WTC11 (cell line): ENCODE measurements around the gene TNIP1. TPM values are rescaled to one million over a fixed set of nuclear protein-coding genes. Genes with fewer than 3 reads are reported as not detected.

Source experiments
- ATAC-seq: fragments of 200-7000 bp; cut with Tn5 transposase; 2 replicates; pipeline ENCODE4 v1.10.0; 2021; ENCODE audit warnings: mild to moderate bottlenecking, moderate library complexity
- CTCF ChIA-PET: fragments of 300-600 bp; sonication (Branson Sonifier 250); formaldehyde crosslinking; loops from one replicate; lab custom pipeline; 2021; ENCODE audit warnings: antibody characterized with exemption; lab: Charles Lee
- POLR2A ChIA-PET: fragments of 350-600 bp; sonication (Branson Sonifier 250); formaldehyde crosslinking; loops from one replicate; lab custom pipeline; 2021; ENCODE audit warnings: antibody characterized with exemption; lab: Charles Lee
- DNase-seq: peaks from one replicate; pipeline ENCODE4 v3.0.0; 2021; ENCODE audit warnings: low spot score
- H3K27ac Mint-ChIP-seq: 2 replicates; pipeline ENCODE4 v1.8.0; 2021; ENCODE audit warnings: mixed read lengths
- H3K27me3 Mint-ChIP-seq: 2 replicates; pipeline ENCODE4 v1.8.0; 2021; ENCODE audit warnings: low read depth, mild to moderate bottlenecking, moderate library complexity, mixed read lengths
- H3K36me3 Mint-ChIP-seq: 2 replicates; pipeline ENCODE4 v1.8.0; 2021; ENCODE audit warnings: mixed read lengths
- H3K4me1 Mint-ChIP-seq: 2 replicates; pipeline ENCODE4 v1.8.0; 2022; ENCODE audit warnings: mixed read lengths
- H3K4me3 Mint-ChIP-seq: 2 replicates; pipeline ENCODE4 v1.8.0; 2021; ENCODE audit warnings: mild to moderate bottlenecking, moderate library complexity, mixed read lengths
- H3K9me3 Mint-ChIP-seq: 2 replicates; pipeline ENCODE4 v1.8.0; 2021; ENCODE audit warnings: mixed read lengths
- CREM ChIP-seq: sonication (generic); formaldehyde crosslinking; IDR thresholded peaks from 2 replicates; pipeline ENCODE4 v1.8.1; 2022; ENCODE audit warnings: mild to moderate bottlenecking, missing genetic modification reagents, moderate library complexity
- GTF2I ChIP-seq: fragments of 250-450 bp; sonication (Bioruptor Pico); conservative IDR thresholded peaks from 2 replicates; pipeline ENCODE4 v1.4.0; 2021; ENCODE audit warnings: mild to moderate bottlenecking
- IRF2 ChIP-seq: sonication (generic); formaldehyde crosslinking; IDR thresholded peaks from 2 replicates; pipeline ENCODE4 v1.8.0; 2022; ENCODE audit warnings: low read depth, missing genetic modification reagents, borderline replicate concordance
- JAZF1 ChIP-seq: fragments of 250-450 bp; sonication (Bioruptor Pico); IDR thresholded peaks from 2 replicates; pipeline ENCODE4 v1.9.0; 2021; ENCODE audit warnings: moderate library complexity, mild to moderate bottlenecking, inconsistent platforms
- JUN ChIP-seq: sonication (generic); formaldehyde crosslinking; IDR thresholded peaks from 2 replicates; pipeline ENCODE4 v1.8.0; 2023; ENCODE audit warnings: mild to moderate bottlenecking, missing genetic modification reagents
- MYBL2 ChIP-seq: sonication (generic); formaldehyde crosslinking; IDR thresholded peaks from 2 replicates; pipeline ENCODE4 v1.8.1; 2023; ENCODE audit warnings: mild to moderate bottlenecking, moderate library complexity, missing genetic modification reagents
- SOX15 ChIP-seq: fragments of 250-450 bp; sonication (Bioruptor Pico); IDR thresholded peaks from 2 replicates; pipeline ENCODE4 v1.9.0; 2021; ENCODE audit warnings: mild to moderate bottlenecking
- TEAD4 ChIP-seq: sonication (generic); formaldehyde crosslinking; IDR thresholded peaks from 2 replicates; pipeline ENCODE4 v1.8.0; 2022; ENCODE audit warnings: mild to moderate bottlenecking, missing genetic modification reagents
- ZNF121 ChIP-seq: sonication (generic); formaldehyde crosslinking; IDR thresholded peaks from 2 replicates; pipeline ENCODE4 v1.8.0; 2023; ENCODE audit warnings: missing genetic modification reagents
- ZNF138 ChIP-seq: sonication (generic); formaldehyde crosslinking; conservative IDR thresholded peaks from 2 replicates; pipeline ENCODE4 v1.8.1; 2022; ENCODE audit warnings: mild to moderate bottlenecking, moderate library complexity, missing genetic modification reagents
- ZNF219 ChIP-seq: sonication (generic); formaldehyde crosslinking; IDR thresholded peaks from 2 replicates; pipeline ENCODE4 v1.8.0; 2023; ENCODE audit warnings: missing genetic modification reagents, mild to moderate bottlenecking, borderline replicate concordance
- ZNF317 ChIP-seq: sonication (generic); formaldehyde crosslinking; IDR thresholded peaks from 2 replicates; pipeline ENCODE4 v1.8.1; 2023; ENCODE audit warnings: low read depth, mild to moderate bottlenecking, moderate library complexity, missing genetic modification reagents, borderline replicate concordance
- total RNA-seq: library from RNA; stranded (reverse); gene quantifications from 3 replicates; pipeline ENCODE4 v1.2.3, GENCODE V29; 2021
- TF ChIP-seq, protein P1 (sequence below): sonication (generic); formaldehyde crosslinking; IDR thresholded peaks from 2 replicates; pipeline ENCODE4 v1.8.1; 2023; ENCODE audit warnings: mild to moderate bottlenecking, missing genetic modification reagents, moderate library complexity
- TF ChIP-seq, protein P2 (sequence below): sonication (generic); formaldehyde crosslinking; IDR thresholded peaks from 2 replicates; pipeline ENCODE4 v1.8.1; 2023; ENCODE audit warnings: mild to moderate bottlenecking, missing genetic modification reagents
- TF ChIP-seq, protein P3 (sequence below): fragments of 250-450 bp; sonication (Bioruptor Pico); IDR thresholded peaks from 2 replicates; pipeline ENCODE4 v1.9.0; 2021; ENCODE audit warnings: moderate library complexity, mild to moderate bottlenecking, inconsistent platforms, borderline replicate concordance
- TF ChIP-seq, protein P4 (sequence below): sonication (generic); formaldehyde crosslinking; IDR thresholded peaks from 2 replicates; pipeline ENCODE4 v1.8.1; 2022; ENCODE audit warnings: mild to moderate bottlenecking, missing genetic modification reagents, moderate library complexity, borderline replicate concordance
- TF ChIP-seq, protein P5 (sequence below): sonication (generic); formaldehyde crosslinking; IDR thresholded peaks from 2 replicates; pipeline ENCODE4 v1.8.1; 2023; ENCODE audit warnings: mild to moderate bottlenecking, moderate library complexity, missing genetic modification reagents
- TF ChIP-seq, protein P6 (sequence below): sonication (generic); formaldehyde crosslinking; IDR thresholded peaks from 2 replicates; pipeline ENCODE4 v1.8.0; 2022; ENCODE audit warnings: mild to moderate bottlenecking, missing genetic modification reagents

Gene TNIP1
- total RNA-seq, 1 experiment from 2014 or later = 41.1 TPM

DNA sequence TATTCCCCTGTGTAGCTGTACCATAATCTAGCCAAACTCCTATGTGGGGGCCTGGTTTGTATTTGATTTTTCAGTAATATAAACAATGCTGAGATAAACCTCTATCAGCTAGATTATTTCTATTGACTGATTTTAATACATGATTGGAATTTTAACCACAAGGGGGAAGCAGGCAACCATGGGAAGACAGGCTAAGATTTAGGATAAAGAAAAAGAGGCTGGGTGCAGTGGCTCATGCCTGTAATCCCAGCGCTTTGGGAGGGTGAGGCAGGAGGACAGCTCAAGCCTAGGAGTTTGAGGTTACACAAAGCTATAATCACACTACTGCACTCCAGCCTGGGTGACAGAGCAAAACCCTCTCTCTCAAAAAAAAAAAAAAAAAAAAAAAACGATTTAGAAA, 78.6 kb downstream of the TNIP1 start:
- POLR2A ChIA-PET = interaction anchor here (0.6 to 0.8 kb wide), 5 partner anchors 18 to 163 kb away, joined by 3 to 5 read pairs (median 4); partner anchors contain the start of gene GPX3

DNA sequence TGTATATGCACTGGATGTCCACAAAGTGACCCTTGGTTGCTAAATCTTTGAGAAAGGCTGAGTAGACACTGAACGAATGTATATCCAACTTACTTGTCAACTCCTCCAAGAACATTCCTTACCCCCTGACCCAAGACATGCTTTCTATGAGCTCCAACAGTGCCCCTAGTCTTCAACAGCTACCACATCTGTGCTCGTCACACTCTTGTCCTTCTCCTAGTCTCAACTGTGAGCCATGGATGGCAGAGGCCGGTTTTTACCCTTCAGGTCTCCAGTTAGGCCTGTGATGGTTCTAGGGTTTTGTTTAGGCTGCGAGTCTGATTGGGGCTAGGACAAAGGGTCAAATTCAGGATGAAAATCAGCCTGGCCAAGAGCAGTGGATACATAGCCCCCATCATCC, 79.4 kb downstream of the TNIP1 start:
- ATAC-seq (no peak), DNase-seq (no peak)
- POLR2A ChIA-PET = interaction anchor here (0.8 kb wide), 1 partner anchor 163 kb away, joined by 4 read pairs; no protein-coding TSS in a partner anchor
- CTCF ChIA-PET = interaction anchor here (1.2 to 2.8 kb wide), 5 partner anchors 12 to 522 kb away, joined by 3 to 11 read pairs (median 7); no protein-coding TSS in a partner anchor
- Mint-ChIP-seq H3K9me3 (peaks cover 3% of the 10 kb centered on the region; the same call in 1 of the 2 replicates), H3K36me3 (no peaks in the 10 kb centered on the region), H3K27me3 (no peaks in the 10 kb centered on the region), H3K4me1 (peaks cover 14% of the 10 kb centered on the region), H3K27ac (no peak overlapping the region), H3K4me3 (no peak overlapping the region)
- TF ChIP-seq, protein P1, sequence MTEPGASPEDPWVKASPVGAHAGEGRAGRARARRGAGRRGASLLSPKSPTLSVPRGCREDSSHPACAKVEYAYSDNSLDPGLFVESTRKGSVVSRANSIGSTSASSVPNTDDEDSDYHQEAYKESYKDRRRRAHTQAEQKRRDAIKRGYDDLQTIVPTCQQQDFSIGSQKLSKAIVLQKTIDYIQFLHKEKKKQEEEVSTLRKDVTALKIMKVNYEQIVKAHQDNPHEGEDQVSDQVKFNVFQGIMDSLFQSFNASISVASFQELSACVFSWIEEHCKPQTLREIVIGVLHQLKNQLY = no peak
- TF ChIP-seq, protein P2, sequence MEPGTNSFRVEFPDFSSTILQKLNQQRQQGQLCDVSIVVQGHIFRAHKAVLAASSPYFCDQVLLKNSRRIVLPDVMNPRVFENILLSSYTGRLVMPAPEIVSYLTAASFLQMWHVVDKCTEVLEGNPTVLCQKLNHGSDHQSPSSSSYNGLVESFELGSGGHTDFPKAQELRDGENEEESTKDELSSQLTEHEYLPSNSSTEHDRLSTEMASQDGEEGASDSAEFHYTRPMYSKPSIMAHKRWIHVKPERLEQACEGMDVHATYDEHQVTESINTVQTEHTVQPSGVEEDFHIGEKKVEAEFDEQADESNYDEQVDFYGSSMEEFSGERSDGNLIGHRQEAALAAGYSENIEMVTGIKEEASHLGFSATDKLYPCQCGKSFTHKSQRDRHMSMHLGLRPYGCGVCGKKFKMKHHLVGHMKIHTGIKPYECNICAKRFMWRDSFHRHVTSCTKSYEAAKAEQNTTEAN (CRISPR knock-in tag) = no peak
- TF ChIP-seq, protein P3, sequence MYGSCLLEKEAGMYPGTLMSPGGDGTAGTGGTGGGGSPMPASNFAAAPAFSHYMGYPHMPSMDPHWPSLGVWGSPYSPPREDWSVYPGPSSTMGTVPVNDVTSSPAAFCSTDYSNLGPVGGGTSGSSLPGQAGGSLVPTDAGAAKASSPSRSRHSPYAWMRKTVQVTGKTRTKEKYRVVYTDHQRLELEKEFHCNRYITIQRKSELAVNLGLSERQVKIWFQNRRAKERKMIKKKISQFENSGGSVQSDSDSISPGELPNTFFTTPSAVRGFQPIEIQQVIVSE (CRISPR knock-in tag) = no peak
- TF ChIP-seq ZNF121 (CRISPR knock-in tag) (no peak), JUN (no peak), ZNF138 (CRISPR knock-in tag) (no peak)

More for the DNA sequence above, 78.6 kb downstream of the TNIP1 start:
- Mint-ChIP-seq H3K27me3 (no peaks in the 10 kb centered on the region), H3K4me1 (peaks cover 12% of the 10 kb centered on the region), H3K9me3 (0 out of 2 replicates have a peak, but pooled peaks cover 3% of the 10 kb centered on the region), H3K36me3 (no peaks in the 10 kb centered on the region), H3K4me3 (no peak overlapping the region), H3K27ac (no peak overlapping the region)
- ATAC-seq = peak; percentile 75
- CTCF ChIA-PET = interaction anchor here (0.6 to 2.3 kb wide), 34 partner anchors 10 to 625 kb away, joined by 3 to 41 read pairs (median 4); partner anchors contain the start of genes ANXA6, GM2A, GPX3 and TNIP1
- no peak for DNase-seq
- TF ChIP-seq GTF2I (CRISPR knock-in tag) = no peak
- TF ChIP-seq SOX15 (CRISPR knock-in tag) = no peak
- TF ChIP-seq, protein P4, sequence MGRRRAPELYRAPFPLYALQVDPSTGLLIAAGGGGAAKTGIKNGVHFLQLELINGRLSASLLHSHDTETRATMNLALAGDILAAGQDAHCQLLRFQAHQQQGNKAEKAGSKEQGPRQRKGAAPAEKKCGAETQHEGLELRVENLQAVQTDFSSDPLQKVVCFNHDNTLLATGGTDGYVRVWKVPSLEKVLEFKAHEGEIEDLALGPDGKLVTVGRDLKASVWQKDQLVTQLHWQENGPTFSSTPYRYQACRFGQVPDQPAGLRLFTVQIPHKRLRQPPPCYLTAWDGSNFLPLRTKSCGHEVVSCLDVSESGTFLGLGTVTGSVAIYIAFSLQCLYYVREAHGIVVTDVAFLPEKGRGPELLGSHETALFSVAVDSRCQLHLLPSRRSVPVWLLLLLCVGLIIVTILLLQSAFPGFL (CRISPR knock-in tag) = no peak
- no peak for TF ChIP-seq CREM (CRISPR knock-in tag)
- no peak for TF ChIP-seq IRF2 (CRISPR knock-in tag)
- TF ChIP-seq, protein P5, sequence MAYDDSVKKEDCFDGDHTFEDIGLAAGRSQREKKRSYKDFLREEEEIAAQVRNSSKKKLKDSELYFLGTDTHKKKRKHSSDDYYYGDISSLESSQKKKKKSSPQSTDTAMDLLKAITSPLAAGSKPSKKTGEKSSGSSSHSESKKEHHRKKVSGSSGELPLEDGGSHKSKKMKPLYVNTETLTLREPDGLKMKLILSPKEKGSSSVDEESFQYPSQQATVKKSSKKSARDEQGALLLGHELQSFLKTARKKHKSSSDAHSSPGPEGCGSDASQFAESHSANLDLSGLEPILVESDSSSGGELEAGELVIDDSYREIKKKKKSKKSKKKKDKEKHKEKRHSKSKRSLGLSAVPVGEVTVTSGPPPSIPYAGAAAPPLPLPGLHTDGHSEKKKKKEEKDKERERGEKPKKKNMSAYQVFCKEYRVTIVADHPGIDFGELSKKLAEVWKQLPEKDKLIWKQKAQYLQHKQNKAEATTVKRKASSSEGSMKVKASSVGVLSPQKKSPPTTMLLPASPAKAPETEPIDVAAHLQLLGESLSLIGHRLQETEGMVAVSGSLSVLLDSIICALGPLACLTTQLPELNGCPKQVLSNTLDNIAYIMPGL (CRISPR knock-in tag) = no peak
- TF ChIP-seq ZNF219 (CRISPR knock-in tag) = no peak
- no peak for TF ChIP-seq ZNF317 (CRISPR knock-in tag)
- TF ChIP-seq JAZF1 = no peak

DNA sequence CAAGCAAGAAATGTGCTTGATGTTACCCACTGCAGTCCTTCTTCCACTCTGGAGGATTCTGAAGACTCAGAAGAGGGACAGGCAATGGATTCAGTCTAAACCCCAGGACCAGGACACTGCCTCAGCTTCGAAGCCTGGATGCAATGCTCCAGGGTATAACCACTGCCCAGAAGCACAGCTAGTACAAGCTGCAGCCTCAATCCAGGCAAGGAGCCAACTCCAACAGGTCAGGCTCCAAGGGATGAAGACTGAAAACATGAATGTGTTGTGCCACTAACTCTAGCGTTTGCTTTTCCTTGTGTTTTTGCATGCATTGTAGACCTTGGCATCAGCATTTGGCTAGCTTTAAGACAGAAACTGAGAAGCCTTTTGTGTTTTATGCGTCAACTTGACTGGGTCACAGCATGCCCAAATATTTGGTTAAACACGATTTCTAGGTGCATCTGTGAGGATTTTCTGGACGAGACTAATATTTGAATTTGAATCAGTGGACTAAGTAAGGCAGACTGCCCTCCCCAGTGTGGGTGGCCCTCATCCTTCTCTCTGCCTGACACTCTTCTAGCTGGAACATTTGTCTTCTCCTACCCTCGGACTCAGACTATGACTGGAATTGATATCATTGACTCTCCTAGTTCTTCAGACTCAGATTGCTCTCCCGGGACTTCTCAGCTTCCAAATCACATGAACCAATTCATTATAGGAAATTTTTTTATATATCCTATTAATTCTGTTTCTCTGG, 81.0 kb downstream of the TNIP1 start:
- TF ChIP-seq TEAD4 (CRISPR knock-in tag) (no peak), MYBL2 (no peak), ZNF219 (CRISPR knock-in tag) (no peak), IRF2 (CRISPR knock-in tag) (no peak)
- TF ChIP-seq, protein P6, sequence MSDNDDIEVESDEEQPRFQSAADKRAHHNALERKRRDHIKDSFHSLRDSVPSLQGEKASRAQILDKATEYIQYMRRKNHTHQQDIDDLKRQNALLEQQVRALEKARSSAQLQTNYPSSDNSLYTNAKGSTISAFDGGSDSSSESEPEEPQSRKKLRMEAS = no peak
- TF ChIP-seq, protein P3 (CRISPR knock-in tag) = no peak
- Mint-ChIP-seq H3K4me3 (no peak overlapping the region), H3K9me3 (peaks cover 10% of the 10 kb centered on the region), H3K27ac (no peak overlapping the region), H3K4me1 (peaks cover 14% of the 10 kb centered on the region), H3K27me3 (no peaks in the 10 kb centered on the region), H3K36me3 (no peaks in the 10 kb centered on the region)
- DNase-seq = no peak
- no peak for ATAC-seq
- ChIA-PET CTCF (interaction anchor here (0.7 to 2.8 kb wide), 4 partner anchors 10 to 165 kb away, joined by 3 to 11 read pairs (median 3); no protein-coding TSS in a partner anchor), POLR2A (no interaction called here)
